ENCODE results near the gene METTL22. TPM values are rescaled to one million over a fixed set of nuclear protein-coding genes. Genes with fewer than 3 reads are reported as not detected.

Gene METTL22
- total RNA-seq, 1 donor from 2014 or later, result 87.9 TPM

DNA sequence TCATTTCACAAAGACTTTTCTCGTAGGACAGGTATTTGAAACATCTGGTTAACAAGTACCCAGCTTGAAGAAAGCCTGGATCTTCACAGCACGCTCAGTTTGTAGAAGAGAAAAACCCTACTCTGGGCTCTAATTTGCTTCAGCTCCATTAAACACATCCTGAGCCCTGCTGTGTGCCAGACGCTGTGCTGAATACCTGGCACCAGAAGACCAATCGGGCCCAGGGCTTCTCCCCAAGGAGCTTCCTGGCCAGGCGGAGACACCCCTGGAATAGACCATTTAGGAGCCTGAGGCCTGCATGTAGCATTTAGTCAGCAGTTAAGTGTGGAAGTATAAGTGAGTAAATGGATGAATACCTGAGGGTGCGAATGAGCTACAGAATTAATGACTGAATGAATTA lies 44.0 kb downstream of the METTL22 start:
- no peak for DNase-seq
- H3K4me1 Mint-ChIP-seq (ENCODE audit: low read depth, unreplicated experiment), result no peaks in the 10 kb centered on the region
- no peak overlapping the region for H3K4me3 Mint-ChIP-seq (ENCODE audit: unreplicated experiment)
- no peak overlapping the region for H3K27ac Mint-ChIP-seq (ENCODE audit: unreplicated experiment)
- H3K9me3 Mint-ChIP-seq (ENCODE audit: unreplicated experiment), result no peaks in the 10 kb centered on the region
- H3K36me3 Mint-ChIP-seq (ENCODE audit: unreplicated experiment), result no peaks in the 10 kb centered on the region
- TF ChIP-seq, protein P1, sequence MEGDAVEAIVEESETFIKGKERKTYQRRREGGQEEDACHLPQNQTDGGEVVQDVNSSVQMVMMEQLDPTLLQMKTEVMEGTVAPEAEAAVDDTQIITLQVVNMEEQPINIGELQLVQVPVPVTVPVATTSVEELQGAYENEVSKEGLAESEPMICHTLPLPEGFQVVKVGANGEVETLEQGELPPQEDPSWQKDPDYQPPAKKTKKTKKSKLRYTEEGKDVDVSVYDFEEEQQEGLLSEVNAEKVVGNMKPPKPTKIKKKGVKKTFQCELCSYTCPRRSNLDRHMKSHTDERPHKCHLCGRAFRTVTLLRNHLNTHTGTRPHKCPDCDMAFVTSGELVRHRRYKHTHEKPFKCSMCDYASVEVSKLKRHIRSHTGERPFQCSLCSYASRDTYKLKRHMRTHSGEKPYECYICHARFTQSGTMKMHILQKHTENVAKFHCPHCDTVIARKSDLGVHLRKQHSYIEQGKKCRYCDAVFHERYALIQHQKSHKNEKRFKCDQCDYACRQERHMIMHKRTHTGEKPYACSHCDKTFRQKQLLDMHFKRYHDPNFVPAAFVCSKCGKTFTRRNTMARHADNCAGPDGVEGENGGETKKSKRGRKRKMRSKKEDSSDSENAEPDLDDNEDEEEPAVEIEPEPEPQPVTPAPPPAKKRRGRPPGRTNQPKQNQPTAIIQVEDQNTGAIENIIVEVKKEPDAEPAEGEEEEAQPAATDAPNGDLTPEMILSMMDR (IDR thresholded peaks at IDR 0.05; ENCODE audit: partially characterized antibody, unreplicated experiment), result no peak
- no peaks in the 10 kb centered on the region for H3K27me3 Mint-ChIP-seq (ENCODE audit: unreplicated experiment)

DNA sequence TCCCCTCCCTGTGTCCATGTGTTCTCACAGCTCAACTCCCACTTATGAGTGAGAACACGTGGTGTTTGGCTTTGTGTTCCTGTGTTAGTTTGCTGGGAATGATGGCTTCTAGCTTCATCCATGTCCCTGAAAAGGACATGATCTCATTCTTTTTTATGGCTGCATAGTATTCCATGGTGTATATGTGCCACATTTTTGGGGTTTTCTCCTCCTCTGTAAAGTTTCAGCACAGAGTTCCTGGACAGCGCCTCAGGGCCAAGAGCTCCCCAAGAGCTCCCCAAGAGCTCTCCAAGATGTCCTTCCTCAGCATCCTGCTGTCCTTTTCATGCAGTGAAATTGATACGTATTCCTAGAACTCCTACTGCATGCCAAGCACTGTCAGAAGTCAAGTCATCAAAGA lies 46.0 kb downstream of the METTL22 start:
- H3K27me3 Mint-ChIP-seq (ENCODE audit: unreplicated experiment), result no peaks in the 10 kb centered on the region
- H3K36me3 Mint-ChIP-seq (ENCODE audit: unreplicated experiment), result no peaks in the 10 kb centered on the region
- TF ChIP-seq, protein P1 (IDR thresholded peaks at IDR 0.05; ENCODE audit: partially characterized antibody, unreplicated experiment), result no peak
- DNase-seq, result no peak
- no peaks in the 10 kb centered on the region for H3K4me1 Mint-ChIP-seq (ENCODE audit: low read depth, unreplicated experiment)
- no peaks in the 10 kb centered on the region for H3K9me3 Mint-ChIP-seq (ENCODE audit: unreplicated experiment)
- H3K27ac Mint-ChIP-seq (ENCODE audit: unreplicated experiment), result no peak overlapping the region
- H3K4me3 Mint-ChIP-seq (ENCODE audit: unreplicated experiment), result no peak overlapping the region

DNA sequence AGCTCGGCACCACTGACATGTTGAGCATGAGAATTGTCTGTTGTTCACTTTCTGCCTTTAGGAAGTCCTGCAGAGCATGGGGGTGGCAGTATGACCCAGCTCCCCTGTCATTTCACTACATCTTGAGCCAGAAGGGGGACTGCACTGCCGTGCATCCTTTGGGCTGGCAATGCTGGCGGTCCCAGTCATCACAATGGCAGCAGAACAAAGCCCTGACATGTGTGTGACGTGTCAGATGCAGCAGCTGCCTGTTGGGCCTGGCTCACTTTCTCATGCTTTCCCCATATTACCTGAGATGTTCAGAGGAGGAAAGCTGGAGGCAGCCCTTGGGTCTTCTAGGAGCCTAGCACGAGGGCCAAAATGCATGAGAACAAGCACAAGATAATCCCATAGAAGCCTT lies 46.6 kb downstream of the METTL22 start:
- no peaks in the 10 kb centered on the region for H3K36me3 Mint-ChIP-seq (ENCODE audit: unreplicated experiment)
- no peak overlapping the region for H3K27ac Mint-ChIP-seq (ENCODE audit: unreplicated experiment)
- DNase-seq, result no peak

DNA sequence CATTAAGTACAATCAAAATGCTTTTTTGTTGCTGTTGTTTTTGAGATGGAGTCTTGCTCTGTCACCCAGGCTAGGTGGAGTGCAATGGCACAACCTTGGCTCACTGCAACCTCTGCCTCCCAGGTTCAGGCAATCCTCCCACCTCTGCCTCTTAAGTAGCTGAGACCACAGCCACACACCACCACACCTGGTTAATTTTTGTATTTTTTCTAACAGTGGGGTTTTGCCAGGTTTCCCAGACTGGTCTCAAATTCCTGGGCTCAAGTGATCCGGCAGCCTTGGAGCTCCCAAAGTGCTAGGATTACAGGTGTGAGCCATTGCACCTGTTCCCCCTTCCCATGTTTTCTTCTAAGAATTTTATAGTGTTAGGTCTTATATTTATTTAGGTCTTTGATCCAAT lies 48.0 kb downstream of the METTL22 start:
- no peak overlapping the region for H3K27ac Mint-ChIP-seq (ENCODE audit: unreplicated experiment)
- H3K4me1 Mint-ChIP-seq (ENCODE audit: low read depth, unreplicated experiment), result no peaks in the 10 kb centered on the region
- DNase-seq, result no peak
- H3K36me3 Mint-ChIP-seq (ENCODE audit: unreplicated experiment), result no peaks in the 10 kb centered on the region
- TF ChIP-seq, protein P1 (IDR thresholded peaks at IDR 0.05; ENCODE audit: partially characterized antibody, unreplicated experiment), result no peak
- H3K27me3 Mint-ChIP-seq (ENCODE audit: unreplicated experiment), result peaks cover 3% of the 10 kb centered on the region
- H3K9me3 Mint-ChIP-seq (ENCODE audit: unreplicated experiment), result no peaks in the 10 kb centered on the region
- no peak overlapping the region for H3K4me3 Mint-ChIP-seq (ENCODE audit: unreplicated experiment)

More for the DNA sequence above, 46.6 kb downstream of the METTL22 start:
- Mint-ChIP-seq H3K4me3 (ENCODE audit: unreplicated experiment) (no peak overlapping the region), H3K9me3 (ENCODE audit: unreplicated experiment) (no peaks in the 10 kb centered on the region), H3K4me1 (ENCODE audit: low read depth, unreplicated experiment) (no peaks in the 10 kb centered on the region), H3K27me3 (ENCODE audit: unreplicated experiment) (peaks cover 3% of the 10 kb centered on the region)
- TF ChIP-seq, protein P1 (IDR thresholded peaks at IDR 0.05; ENCODE audit: partially characterized antibody, unreplicated experiment), result no peak

DNA sequence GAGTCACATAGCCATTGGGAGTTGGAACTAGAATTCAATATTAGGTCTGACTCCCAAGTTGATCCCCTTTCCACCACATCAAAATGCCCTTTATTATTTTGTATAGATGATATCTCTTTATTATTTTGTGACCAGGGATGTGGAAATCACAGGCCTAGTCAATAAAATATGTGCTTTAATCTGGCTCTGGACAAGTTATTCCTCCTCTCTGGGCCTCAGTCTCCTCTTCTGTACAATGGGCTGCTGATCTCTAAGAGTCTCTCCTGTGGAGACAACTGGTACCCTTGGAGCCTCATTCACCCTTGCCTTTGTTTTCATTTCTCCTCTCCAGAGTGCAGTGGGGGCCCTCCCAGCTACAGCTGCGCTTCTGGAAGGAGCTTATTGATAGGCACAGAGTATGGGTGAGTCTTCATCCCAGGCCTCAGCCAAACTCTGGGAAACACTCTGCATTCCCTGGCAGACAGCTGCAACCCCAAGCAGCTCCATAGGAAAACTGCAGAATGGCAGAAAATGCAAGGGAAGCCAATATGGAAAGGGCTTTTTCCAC lies 48.6 kb downstream of the METTL22 start:
- no peaks in the 10 kb centered on the region for H3K36me3 Mint-ChIP-seq (ENCODE audit: unreplicated experiment)
- peaks cover 5% of the 10 kb centered on the region for H3K27me3 Mint-ChIP-seq (ENCODE audit: unreplicated experiment)
- peaks cover 2% of the 10 kb centered on the region for H3K4me1 Mint-ChIP-seq (ENCODE audit: low read depth, unreplicated experiment)
- TF ChIP-seq, protein P1 (IDR thresholded peaks at IDR 0.05; ENCODE audit: partially characterized antibody, unreplicated experiment), result no peak
- DNase-seq, result no peak
- no peak overlapping the region for H3K27ac Mint-ChIP-seq (ENCODE audit: unreplicated experiment)
- H3K9me3 Mint-ChIP-seq (ENCODE audit: unreplicated experiment), result no peaks in the 10 kb centered on the region
- no peak overlapping the region for H3K4me3 Mint-ChIP-seq (ENCODE audit: unreplicated experiment)
